Stimulated activated CD8-positive, alpha-beta memory T cell treated with anti-CD3 and anti-CD28 coated beads, Interleukin-15, amount 100 ng/mL, for 4 hours (primary cell): ENCODE measurements around the gene ATP6V1E1.
"Not testable (repeated sequence)": the region's sequence is repeated elsewhere in the genome, so short reads cannot be mapped to it uniquely, and the experiment has no call there.

Experiments used
- DNase-seq, 2 donors: peaks; one replicate each; pipeline ENCODE4 v3.0.0-alpha.2; 2020; ENCODE audit warnings: low read depth in 2 of 2

The ATP6V1E1 gene

DNA sequence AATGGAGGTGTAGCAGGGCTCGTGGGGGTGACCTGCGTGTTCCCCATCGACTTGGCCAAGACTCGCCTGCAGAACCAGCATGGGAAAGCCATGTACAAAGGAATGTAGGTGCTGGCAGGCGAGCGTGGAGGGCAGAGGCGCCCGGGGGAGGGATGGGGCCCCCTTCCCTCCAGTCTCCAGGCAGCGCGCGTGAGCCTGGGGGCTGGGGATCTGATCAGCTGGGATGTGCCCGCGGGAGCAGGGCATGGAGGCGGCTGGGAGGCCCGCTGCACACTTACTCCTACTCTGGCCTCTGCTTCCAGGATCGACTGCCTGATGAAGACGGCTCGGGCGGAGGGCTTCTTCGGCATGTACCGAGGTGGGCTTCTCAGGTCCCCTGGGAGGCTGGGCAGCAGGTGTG, 47.5 kb downstream of the ATP6V1E1 start:
- no peak for DNase-seq

DNA sequence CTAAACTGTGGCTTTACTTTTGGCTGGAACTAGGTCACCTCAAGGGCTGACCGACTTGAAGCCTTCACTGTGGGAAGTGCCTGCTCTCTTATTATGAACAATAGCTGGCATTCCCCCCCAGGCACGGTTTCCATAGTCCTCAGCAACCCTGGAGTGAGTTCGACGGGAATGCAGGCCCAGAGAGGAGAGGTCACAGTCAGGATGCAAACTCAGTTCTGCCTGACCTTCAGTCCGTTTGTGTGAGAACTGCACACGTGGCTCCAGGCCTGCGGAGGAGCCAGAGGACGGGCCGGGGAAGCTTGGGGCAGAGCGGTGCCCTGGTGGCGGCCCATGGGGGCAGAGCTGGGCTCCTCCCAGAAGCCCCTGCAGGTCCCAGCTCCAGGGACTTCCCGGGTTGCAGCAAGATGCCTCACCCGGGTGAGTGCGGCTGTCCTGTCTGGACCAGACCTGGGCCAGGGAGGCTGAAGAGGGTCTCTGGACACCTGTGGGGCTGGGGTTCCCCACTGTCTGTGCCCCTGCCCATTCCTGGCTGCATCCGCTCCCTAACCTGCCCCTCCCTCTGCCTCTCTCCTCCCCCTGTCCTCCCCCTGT, 48.0 kb downstream of the ATP6V1E1 start:
- no peak for DNase-seq

DNA sequence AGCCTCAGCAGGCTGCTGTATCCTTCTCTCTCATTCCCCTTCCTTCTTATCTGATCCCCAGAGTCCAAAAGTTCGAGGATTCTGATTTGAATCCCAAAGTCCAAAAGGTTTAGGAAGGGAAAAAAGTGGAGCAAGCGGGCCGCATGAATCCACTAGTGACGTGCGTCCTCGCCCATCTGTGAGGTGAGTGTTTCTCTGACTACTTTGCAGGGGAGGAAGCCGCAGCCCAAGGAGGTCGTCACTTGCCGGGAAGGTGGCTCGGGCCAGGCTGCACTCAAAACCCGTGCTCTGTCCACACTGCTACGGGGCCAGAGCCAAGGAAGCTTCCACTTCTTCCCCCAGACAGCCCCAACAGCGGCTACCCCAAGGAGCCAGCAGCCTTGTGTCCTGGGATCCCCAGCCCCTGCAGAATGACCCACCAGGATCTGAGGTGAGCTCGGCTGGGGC, 49.0 kb downstream of the ATP6V1E1 start:
- DNase-seq: no peak

DNA sequence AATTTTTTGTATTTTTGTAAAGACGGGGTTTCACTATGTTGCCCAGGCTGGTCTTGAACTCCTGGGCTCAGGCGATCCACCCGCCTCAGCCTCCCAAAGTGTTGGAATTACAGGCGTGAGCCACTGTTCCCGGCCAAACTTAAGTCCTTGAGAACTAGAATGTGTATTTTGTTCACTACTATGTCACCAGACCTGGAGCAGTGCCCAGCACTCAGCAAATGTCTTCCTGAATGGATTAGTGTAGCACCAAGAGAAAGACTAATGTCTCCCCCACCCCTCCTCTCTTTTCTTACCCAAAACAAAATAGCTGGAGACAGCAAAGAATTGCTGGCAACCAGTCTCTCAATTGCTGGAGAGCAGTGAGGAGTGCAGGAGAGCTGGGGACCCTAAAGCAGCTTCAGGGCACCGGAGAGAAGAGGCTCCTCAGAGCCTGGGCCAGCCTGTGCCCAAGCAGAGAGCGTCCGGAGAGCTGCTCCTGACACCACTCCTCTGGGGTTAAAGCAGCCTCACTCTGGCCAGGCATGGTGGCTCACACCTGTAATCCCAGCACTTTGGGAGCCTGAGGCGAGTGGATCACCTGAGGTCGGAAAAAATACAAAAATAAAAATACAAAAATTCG, 50.3 kb downstream of the ATP6V1E1 start:
- no peak for DNase-seq

DNA sequence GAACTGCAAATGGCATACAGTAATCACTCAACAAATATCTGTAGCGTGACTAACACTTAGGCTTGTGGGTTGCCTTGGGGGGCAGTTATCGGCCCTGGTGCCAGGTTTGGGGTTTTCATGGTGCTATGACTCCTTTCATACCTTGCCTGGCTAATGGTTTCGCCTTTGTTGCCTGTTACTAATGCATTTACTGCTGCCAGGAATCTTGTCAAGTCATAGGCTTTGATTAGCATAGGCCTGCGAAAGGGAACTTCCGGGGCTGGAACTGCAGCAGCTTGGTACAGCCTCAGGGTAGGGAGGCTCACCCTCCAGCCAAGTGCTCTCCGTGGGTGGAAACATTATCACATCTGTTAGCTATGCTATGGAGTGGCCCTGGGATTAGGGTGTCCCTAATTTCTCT, 52.1 kb downstream of the ATP6V1E1 start:
- DNase-seq: no peak

DNA sequence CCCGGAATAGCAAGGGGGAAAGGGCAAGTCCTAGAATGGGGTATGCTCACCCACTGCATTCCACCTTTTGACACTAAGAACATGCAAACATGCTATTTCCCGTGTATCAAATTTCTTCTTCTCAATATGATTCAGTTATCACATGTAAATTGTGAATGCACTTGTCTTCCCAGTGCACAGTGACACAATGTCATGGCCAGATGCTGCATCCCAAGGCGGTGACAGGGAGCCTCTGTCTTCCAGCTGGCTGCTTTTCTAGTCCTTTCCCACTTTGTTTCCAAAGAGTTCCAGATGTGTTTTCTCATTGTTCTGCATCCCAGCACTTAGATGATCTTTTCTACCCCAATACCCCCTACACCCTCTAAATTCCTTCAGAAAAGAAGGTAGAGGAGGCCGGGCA, 52.9 kb downstream of the ATP6V1E1 start:
- DNase-seq: no peak

DNA sequence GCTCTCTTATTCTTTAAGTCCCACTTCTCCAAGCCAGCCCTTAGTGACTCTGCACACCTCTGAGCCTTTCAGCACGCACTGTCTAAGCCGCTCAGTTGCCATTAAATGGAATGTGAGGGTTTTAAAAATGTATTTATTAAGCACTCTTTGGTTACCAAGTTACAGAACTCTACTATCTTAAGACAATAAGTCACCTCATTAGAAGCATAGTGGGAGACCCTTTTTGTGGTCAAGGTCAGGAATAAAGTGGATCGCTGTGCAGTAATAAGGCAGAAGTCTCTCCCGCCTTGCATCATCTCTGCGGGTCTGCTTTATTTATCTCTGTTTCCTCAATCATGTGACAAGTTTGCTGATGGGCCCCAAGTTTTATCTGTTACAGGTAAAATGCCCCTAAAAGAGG, 53.4 kb downstream of the ATP6V1E1 start:
- DNase-seq: no peak

DNA sequence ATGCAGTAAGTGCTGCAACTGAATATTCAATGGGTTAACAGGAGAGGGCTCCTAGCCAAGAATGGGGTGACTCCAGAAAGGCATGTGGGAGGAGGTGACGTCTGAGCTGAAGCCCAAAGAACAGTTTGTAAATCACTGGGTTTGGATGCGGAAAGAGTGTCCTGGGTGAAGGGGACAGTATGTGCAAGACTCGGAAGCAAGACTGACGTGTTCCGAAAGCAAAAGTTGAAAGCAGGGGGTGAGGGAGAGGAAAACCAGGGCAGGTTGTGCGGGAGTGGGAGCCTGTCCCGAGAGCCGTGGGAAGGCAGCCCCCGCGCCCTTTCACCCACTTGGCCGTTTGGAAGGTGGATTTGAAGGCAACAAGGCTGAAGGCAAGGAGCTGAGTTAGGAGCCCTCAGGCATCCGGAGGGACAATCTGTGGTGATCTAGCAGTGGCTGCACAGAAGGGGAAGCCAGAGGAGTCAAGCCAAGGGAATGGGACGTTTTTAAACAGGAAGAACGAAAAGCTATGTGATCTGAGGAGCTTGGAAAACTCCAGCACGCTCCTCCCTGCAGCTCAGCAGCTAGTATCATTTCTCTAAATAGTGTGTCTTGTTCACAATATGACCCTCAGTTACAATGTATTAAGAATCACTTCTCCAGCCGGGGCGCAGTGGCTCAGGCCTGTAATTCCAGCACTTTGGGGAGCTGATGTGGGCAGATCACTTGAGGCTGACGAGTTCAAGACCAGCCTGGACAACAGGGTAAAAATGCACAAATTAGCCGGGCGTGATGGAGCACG, 57.5 kb downstream of the ATP6V1E1 start:
- no peak for DNase-seq

DNA sequence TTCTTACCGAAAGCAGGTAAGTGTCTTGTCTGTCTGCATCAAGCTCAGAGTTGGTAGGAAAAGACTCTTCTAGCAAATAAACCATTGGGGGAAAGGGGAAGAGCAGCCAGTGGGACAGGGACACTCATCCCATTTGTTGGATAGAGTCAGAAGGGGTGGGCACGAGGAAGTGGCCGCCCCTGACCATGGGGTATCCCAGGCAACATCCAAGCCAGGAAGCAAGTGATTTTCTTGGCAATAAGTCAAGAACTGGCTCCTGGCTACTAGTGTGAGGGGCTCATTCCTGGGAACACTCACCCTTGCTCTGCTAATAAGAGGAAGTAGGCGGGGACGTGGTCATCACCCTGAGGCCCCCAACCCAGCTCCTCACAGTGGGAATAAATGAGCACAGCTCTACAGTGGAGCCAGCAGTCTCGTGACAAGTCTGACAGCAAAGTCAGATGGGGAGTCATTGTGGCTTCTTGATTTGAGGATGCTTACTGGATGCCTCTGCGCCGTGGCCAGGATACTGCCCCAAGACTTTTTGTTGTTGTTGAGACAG, 58.5 kb downstream of the ATP6V1E1 start:
- no peak for DNase-seq

DNA sequence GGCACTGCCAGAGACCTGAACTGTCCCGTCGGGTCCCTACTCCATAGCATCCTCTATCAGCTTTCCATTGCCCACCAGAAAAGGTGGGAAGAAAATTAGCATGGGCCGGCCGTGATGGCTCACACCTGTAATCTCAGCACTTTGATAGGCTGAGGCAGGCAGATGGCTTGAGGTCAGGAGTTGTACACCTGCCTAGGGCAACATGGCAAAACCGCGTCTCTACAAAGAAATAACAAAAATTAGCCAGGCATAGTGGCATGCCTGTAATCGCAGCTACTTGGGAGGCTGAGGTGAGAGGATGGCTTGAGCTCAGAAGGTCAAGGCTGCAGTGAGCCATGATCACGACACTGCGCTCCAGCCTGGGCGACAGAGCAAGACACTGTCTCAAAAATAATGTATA, 61.8 kb downstream of the ATP6V1E1 start:
- DNase-seq: no peak

DNA sequence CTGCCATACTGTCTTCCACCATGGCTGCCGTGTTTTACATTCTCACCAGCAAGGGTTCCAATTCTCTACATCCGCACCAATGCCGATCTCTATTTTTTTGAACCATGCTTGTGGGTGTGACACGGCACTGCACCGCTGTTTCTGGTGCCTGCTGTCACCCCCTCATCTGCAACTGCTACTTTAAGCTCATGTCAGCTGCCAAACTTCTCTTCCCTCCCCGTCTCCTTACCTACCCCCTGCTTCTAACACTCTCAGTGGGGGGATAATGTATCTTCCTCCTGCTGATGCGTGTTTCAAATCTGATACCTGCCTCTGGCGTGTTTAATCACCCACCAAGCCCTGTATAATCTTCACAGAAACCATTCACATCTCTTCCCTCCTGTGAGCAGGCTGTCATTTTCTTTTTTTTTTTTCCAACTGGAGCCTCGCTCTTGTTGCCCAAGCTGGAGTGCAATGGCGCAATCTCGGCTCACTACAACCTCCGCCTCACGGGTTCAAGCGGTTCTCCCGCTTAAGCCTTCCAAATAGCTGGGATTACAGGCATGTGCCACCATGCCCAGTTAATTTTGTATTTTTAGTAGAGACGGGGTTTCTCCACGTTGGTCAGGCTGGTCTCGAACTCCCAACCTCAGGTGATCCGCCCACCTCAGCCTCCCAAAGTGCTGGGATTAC, 62.4 kb downstream of the ATP6V1E1 start:
- DNase-seq: not testable (repeated sequence)

DNA sequence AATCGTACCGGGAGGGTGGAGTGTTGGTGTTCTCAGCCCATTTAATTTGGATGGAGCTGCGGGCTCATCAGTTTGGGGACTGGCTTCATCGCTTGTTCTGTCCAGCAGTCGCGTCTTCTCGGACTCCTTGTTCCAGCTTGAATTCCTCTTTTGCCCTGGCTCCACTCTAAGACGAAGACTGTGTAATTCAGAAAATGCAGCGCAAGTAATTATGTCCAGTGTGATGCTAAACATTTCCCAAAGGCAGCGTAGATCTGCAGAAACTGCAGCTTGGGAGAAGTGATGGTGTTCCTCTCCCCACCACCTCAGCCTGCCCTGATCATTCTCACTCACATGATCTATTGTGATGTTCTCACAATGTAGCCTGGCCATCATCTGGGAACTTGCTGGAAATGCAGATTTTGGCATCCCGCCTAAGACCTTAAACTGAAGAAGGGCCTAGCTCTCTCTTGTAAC, 64.6 kb downstream of the ATP6V1E1 start:
- DNase-seq: no peak

DNA sequence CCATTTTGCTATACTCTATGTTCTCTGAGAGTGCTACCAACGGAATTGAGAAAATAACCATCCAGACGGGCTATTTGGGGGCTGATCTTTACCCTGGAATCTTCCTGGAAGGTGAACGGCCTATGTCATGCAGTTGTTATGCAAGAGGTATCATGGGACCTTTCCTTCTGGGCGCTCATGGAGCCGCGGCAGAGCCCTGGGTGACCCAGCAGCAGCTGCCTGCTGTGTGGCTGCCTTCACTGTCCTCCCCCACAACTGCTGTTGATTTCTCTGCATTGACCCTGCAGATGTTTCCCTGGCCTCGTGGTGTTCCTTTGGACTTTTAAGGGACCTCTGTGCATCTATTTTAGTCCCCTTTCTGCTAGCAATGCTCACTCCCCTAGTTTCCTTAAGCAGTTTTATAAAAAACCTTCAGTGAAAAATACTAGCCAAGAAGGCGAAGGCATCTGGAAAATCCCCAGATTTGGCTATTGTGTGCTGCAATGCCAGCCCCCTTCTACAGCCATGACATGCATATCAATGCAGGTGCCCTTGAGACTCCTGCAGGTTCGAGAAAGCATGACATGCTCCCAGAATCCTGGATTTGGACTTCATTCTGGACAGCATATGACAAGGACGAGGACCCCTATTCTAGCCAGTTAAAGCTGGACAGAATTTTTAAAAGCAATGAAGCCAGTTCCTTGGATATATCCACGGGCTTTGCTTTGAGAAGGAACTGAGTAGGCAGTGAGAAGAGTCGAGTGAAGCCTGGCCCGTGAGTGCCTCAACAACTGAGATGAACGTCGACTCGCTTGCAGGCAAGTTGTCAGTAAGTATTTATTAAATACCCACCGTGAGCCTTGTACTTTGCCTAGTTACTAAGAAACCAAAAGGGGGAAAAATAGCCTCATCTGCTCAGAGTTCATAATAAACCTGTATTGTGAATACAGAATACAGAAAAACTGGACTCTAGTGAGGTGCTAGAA, 65.4 kb downstream of the ATP6V1E1 start, which contains the start of gene SLC25A18:
TSS of gene SLC25A18 (plus strand) at position 593 of the 965 bp plus-strand sequence. CDS start 16,447 bp downstream, outside the sequence.
- no peak for DNase-seq

DNA sequence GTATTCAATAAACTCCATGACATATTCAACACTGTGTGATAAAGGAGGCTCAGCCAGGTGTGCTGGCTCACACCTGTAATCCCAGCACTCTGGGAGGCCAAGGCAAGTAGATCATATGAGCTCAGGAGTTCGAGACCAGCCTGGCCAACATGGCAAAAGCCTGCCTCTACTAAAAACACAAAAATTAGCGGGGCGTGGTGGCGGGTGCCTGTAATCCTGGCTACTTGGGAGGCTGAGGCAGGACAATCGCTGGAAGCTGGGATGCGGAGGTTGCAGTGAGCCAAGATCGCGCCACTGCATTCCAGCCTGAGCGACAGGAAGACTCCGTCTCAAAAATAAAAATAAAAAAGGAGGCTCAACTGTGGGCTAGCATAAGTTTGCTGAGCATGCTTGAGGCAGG, 69.4 kb downstream of the ATP6V1E1 start:
- DNase-seq: no peak

DNA sequence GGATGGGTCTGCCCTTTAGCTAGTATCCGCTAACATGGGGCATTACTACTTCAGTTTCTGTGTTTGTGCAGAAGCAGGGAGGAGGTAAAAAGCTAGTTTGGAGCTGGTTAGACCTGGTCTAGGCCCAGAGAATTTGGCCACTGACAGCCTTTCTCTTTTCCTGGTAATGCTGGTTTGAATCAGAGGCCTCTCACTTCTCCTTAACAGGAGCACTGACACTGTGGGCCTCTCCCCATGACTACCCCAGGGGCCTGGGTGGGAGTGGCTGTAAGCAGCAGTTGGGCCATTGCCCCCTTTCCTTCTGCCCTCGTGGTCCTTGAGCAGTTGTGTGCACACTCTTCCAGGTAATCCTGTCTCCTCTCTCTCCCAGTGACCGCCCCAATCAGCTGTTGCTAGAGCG, 73.7 kb downstream of the ATP6V1E1 start:
- DNase-seq: no peak

DNA sequence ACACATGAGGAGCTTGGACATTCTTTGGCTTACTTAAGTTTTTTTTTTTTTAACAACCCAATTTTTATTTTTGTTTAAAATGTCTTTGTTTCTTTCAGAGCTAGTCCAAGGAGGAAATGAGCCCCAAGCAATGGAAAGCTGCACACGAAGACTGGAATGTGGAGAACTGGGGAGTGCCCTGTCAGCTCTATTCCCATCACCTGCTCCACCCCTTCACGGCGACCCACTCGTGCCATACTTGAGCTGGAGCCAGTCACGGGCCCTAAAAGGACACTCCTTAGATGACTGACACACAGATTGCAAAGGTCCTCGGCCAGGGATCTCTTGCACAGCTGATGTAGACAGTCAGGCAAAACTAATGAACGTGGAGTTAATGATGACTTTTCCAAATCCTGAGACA, 75.8 kb downstream of the ATP6V1E1 start:
- DNase-seq: no peak

DNA sequence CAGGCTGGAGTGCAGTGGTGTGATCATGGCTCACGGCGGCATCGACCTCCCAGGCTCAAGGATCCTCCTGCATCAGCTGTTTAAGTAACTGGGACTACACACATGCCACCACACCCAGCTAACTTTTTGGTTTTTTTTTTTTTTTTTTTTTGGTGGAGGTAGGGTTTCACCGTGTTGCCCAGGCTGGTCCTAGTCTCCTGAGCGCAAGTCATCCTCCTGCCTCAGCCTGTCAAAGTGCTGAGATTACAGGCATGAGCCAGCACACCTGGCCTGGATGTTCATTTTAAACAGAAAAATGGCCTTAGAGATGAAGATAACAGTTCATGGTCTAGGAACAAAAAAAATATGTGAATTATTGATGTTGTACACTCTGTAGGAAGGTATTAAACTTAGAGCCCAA, 78.9 kb downstream of the ATP6V1E1 start:
- no peak for DNase-seq

DNA sequence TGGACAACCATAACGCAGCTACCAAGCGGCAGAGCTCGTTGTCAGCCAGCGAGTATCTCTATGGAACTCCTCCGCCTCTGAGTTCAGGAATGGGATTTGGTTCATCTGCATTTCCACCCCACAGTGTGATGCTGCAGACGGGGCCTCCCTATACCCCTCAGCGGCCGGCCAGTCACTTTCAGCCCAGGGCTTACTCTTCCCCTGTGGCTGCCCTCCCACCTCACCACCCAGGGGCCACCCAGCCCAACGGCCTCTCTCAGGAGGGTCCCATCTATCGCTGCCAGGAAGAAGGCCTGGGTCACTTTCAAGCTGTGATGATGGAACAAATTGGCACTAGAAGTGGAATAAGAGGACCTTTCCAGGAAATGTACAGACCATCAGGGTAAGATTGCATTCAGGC, 79.4 kb downstream of the ATP6V1E1 start:
- DNase-seq: no peak

DNA sequence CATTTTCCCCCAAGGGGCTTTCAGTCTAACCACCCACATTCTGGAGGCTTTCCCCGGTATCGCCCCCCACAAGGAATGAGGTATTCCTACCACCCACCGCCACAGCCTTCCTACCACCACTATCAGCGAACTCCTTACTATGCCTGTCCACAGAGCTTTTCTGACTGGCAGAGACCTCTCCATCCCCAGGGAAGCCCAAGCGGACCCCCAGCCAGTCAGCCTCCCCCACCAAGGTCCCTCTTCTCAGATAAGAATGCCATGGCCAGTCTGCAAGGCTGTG, 79.9 kb downstream of the ATP6V1E1 start:
- DNase-seq: no peak

DNA sequence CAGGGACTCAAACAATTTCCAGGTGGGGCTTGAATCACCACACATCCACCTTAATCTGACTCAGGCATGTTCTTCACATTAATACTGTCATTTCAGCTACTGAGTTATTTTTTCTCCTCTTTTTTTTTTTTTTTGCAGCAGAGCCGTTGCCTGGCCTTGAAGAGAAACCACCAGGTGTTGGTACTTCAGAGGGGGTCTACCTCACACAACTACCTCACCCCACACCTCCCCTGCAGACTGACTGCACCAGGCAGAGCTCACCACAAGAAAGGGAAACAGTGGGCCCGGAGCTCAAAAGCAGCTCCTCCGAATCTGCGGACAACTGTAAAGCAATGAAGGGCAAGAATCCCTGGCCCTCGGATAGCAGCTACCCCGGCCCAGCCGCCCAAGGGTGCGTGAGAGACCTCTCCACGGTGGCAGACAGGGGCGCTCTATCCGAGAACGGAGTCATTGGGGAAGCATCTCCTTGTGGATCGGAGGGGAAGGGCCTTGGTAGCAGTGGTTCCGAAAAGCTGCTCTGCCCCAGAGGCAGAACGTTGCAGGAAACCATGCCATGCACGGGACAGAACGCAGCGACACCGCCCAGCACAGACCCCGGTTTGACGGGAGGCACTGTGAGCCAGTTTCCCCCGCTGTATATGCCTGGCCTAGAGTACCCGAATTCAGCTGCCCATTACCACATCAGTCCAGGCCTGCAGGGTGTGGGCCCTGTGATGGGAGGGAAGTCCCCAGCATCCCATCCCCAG, 80.4 kb downstream of the ATP6V1E1 start:
- no peak for DNase-seq
